Colon (tissue), 2 donors: ENCODE results near the gene TRMT11.
A peak's percentile ranks its signal among the peaks of the same experiment; 100 is the strongest.
"Not testable (repeated sequence)": the region's sequence is repeated elsewhere in the genome, so short reads cannot be mapped to it uniquely, and the experiment has no call there.

Experiments
- FAIRE-seq: peaks from 2 replicates; lab custom pipeline; 2012; peaks lifted over from hg19 to GRCh38; lab: Jason Lieb, UNC
- donor health status: control.
- donor health status: control.

Gene TRMT11

DNA sequence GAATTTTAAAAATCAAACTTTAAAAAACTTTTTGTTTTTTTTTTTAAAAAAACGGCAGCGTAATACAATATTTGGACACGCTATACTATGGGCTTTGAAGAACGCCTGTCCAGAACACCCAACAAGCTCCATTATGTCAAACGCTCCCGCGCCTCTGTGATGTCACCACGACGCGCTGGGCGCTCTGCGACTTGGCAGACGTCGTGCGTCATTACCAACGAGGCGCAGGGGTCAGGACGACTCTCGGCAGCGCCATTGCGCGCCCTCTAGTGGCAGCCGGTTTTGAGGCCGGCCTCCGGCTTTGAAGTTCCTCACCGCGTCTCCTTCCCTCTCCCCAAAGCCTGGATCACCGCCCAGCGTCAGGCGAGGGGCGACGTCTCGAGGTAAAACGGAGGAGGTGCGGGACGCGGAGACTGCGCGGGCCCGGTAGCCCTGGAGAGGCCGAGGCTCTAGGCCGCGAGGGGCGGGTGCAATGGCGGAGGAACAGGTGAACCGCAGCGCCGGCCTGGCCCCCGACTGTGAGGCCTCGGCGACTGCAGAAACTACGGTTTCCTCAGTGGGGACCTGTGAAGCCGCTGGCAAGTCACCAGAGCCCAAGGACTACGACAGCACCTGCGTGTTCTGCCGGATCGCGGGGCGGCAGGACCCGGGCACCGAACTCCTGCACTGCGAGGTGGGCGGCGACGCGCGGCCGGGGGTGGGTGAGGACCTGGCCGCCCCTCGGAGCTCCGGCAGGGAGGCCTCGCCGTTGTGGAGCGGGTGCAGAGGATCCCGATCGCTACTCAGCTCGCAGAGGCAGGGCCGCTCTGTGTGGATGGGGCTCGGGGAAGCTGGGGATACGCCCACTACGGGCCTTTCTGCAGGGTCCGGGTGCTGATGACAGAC is 29.6 kb upstream of the TRMT11 start, which contains the start of gene HINT3:
HINT3 (plus strand) TSS at position 265 of the 885 bp plus-strand sequence; CDS start at position 473, 208 bp downstream.
- peak; percentile 31 for FAIRE-seq

DNA sequence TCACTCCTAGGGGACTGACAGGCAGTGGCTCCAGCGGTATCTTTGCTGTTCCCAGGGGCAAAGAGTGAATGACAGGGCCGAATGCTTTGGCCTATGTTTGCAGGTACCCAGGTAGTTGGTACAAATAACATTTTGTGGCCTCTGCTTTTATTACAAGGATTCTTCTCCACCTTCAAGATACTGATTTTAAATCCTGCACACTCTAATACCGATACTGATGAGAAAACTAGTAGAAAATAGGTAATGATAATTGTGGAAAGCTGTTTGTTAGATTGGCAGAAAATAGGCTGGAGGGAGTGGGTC is 29.0 kb upstream of the TRMT11 start:
- FAIRE-seq, result no peak

DNA sequence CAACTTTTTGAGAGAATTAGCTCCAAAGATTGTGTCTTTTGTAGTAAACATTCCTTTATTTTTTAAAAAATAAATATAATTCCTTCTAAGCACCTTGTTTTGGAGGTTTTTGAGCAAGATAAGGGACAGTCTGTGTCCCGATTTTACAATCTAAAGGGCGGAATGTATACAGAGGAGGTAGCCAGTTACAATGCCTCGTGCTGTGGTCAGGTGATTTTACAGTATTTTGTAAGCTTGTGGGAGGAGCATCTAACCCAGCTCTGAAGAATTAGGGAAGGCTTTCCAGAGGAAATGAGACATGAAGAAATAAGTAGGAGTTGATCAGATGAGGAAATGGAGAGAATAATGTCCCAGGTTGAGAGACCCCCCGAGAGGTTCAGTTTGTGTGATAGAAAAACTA is 28.5 kb upstream of the TRMT11 start:
- FAIRE-seq, result no peak

DNA sequence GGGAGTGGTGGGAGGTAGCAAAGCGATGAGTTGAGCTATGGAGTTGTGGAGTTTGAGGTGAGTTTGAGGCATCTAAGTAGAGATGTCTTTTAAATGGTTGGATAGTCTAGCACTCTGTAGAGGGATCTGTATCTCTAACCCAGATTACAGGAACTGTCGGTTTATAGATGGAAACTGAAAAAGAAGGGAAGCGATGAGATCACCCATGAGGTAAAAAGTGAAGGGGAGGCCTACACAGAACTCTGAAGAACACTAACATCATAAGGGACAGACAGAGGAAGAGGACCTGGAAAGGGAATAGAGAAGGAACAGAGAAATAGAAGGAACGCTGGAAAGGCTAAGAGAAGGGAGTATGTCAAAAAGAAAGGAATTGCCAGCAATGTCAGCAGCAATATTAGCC is 27.3 kb upstream of the TRMT11 start:
- no peak for FAIRE-seq

DNA sequence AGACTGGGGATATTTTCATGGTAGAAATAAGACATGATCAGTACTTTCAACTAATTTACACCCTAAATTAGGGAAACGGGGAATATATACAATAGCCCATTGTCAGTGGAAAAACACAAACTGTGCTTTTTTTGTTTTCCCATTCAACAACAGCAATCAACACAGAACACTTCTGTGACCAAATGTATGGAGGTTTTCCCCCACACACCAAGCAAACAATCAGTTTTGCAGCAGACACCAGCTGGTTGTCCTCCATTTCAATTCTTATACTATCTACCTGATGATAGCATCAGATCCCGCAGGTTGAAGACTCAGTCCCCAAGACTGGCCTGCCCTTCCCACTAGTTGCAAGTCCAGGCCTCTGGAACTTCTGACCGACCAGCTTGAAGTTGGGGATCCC is 25.2 kb upstream of the TRMT11 start:
- FAIRE-seq, result no peak

DNA sequence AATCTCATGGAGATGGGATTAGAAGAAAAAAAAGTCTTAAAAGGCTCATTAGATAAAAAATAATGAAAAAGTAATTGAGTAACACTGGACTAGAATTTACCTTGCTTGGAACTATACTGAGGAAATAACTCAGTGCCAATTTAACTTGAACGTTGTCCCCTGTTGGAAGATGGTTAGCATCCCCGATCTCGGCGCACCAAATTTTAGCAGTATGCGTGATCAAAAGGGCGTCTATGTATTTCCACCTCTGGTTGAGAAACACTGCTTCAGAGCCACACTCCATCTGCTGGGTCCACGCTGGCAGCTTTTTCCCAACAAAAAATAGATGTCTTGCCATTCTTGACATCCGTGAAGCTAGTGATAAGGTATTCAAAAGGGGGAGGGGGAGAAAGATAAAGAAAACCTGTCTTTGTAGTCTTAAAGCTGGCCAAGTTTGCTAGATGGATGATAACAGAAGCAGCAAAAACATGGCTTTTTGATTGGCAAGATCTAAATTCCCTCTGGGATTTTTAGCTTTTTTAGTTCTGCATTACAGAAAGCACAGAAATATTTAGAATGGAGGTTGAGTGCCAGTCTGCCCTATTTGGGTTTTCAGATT is 23.3 kb upstream of the TRMT11 start:
- FAIRE-seq, result no peak

DNA sequence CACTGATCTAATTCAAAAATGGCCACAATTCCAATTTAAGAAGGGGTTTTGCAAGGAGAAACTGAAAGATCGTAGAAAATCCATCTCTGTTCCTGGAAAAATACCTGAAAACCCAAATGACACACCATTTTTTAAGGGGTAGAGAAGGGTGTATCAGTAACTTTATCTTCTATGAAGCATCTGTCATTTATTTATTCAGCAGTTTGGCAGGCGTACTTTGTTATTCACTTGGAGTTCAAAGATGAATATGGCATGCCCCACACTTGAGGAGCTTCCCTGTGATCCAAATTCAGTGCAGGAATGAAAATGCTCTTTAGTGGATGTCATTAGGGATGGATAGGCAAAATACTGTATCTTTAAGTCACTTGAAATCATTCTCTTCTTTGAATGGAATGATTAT is 22.5 kb upstream of the TRMT11 start:
- no peak for FAIRE-seq

DNA sequence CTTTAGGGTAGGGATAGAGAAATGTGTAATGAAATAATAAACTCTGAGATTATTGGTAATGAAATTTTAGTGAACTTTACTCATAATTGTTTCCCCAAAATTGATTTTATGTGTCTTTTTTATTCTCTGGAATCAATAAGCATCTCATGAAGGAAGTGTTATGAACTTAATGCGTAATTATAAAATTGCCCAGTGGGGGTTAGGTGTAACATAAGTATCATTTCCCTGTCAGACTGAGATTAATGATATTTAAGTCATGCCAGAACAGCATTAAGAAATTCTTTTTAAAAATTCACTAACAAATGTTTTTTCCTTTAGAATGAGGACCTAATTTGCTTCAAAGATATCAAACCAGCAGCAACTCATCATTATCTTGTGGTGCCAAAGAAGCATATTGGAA is 19.8 kb upstream of the TRMT11 start:
- no peak for FAIRE-seq

DNA sequence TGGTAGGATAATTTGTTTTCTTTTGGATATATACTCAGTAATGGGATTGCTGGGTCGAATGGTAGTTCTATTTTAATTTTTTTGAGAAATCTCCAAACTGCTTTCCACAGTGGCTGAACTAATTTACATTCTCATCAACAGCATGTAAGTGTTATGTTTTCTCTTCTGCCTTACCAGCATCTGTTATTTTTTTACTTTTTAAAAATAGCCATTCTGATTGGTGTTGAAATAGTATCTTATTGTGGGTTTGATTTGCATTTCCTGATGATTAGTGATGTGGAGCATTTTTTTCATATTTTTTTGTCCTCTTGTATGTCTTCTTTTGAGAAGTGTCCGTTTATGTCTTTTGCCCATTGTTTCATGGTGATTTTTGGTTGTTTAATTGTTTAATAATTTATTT is 17.8 kb upstream of the TRMT11 start:
- FAIRE-seq, result no peak

DNA sequence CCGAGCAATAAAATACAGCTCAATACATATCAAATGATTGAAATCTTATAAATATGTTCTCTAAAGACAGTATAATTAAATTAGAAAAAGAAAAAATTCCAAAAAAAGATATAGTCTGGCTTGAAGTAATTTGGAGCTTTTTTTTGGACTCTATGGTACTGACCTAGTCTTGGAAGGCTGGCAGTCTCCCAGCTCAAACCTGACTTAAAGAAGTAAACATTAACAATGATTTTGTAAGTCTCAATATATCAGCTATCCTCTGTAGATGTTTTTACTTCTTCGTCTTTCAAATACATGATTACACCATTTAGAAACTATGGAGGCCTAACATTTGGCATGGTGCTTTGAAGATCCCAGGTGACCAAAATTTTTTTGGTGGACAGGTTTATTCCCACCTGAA is 15.6 kb upstream of the TRMT11 start:
- no peak for FAIRE-seq

DNA sequence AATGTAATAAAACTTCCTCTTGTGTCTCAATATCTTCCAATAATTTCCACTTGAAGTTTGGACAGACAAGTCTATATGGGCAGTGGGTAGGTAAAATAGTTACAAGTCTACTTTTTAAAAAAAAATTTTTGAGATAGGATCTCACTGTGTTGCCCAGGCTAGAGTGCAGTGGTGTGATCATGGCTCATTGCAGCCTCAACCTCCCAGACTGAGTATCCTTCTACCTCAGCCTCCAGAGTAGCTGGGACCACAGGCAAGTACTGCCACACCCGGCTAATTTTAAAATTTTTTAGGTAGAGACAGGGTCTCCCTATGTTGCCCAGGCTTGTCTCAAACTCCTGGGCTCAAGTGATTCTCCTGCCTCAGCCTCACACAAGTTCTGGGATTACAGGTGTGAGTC is 13.9 kb upstream of the TRMT11 start:
- not testable (repeated sequence) for FAIRE-seq

DNA sequence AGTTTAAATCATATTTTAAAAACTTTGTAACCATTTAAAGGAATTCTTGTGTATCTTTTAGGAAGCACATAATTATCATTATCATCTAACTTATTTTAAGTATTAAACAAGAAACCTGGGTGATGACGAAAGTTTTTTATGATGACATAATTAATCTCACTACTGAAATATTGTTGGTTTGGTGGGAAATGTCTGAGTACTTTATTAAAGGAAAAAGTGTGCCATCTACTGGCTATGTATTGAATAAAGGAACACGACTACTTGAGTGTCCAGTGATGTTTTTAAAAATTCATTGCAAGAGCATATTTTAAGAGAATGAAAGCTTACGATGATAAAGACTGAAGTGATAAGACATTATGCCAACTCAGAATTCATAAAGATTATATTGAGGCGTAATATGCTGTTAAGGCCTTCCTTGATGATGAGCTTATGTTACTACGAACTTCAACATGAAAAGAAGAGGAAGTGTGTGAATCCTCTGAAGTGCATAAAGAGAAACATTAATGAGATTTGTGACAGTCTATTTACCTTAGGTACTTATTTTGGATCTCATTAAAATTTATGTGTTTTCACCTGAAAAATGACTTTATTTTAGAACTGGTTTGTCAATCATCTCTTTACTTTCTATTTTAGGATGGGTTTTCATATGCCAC is 12.0 kb upstream of the TRMT11 start:
- peak; percentile 73 for FAIRE-seq

DNA sequence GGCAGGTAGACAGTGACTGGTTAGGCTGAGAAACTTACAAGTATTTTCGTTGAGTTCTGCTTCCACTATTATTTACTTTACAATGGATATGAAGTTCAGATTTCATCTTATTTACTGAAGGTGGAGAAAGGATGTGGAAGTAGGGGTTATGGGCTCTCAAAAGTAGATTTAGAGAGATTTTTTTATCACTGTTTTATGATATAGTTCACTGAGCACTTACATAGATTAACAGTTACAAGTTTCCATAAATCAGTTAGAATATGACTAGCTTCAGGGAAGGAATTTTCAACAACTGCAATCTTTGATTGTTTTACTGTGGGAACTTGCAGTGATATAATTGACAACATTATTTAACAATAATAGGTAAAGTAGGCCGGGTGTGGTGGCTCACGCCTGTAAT is 7.2 kb upstream of the TRMT11 start:
- no peak for FAIRE-seq

DNA sequence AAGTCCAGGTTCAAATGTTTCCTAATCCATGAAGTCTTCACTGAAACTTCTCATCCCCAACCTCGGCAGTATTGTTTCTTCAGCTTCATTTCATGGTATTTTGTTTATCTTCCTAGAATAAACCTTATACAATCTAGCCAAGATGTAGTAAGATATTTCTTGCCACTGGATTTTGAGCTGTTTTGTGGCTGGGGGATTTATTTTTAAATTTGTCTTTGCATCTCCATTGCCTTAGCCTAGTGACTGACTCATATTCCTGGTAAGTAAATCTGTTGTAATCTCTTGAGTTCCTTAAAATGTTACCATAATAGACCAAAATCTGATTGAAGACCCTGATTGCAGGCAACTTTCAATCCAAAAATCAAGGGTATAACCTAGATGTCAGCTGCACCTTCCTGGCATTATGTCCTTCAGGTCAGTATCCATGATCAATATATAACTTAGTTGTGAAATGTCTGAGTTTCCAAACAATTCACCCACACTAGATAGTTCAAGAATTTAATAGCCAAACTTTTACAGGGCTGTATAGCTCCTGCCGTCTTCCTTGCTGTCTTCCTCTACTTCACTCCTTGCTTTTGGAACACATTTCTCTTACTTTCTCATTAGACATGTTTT is 4.7 kb upstream of the TRMT11 start:
- FAIRE-seq, result no peak

DNA sequence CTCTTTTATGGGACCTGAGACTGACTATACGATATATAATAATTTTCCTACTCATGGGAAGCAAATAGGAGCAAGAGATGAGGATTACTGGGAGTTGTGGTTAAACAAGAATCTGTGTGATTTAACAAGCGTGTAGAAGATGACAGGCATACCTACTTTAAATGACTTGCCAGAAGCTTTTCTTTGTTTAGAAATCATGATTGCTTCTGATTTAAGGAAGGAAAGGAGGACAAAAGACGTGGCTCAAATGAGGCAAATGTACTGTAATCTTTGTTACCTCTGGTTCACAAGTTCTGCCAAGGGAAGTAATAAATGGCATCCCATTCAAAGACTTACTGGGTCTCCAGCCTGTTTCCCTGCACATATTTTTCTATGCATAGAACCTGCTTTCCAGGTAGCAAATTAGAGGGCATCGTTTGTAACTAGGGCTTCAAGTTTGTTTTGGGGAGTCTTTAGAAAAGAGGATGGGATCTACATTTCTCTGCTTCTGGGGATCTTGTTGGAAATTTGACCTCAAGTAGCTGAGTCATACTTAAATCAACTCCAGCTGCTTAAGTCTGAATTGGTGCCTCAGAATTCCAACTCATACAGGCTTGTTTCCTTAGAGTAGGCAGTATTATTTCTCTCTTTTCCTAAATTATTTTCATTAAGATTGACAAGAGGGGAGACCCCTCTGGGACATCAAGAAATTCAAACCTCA is 2.9 kb upstream of the TRMT11 start:
- no peak for FAIRE-seq

DNA sequence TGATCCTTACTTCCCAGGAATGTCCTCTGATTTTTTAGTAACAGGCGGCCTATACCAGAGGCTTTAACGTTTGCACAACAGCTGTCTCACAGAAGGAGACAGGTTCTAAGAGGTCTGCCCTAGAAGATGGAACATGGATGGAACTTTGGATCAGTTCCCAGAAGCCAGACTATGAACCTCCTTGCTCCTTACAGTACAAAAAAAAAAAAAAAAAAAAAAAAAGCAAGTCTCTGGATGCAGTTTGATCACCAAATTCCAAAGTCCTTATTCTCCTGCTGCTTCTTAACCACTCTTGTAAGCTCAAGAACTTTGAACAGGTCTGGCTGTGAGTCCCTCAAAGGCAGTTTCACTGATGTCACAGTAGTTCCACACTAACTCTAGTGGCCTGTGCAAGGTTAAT is 2.0 kb upstream of the TRMT11 start:
- FAIRE-seq, result no peak

DNA sequence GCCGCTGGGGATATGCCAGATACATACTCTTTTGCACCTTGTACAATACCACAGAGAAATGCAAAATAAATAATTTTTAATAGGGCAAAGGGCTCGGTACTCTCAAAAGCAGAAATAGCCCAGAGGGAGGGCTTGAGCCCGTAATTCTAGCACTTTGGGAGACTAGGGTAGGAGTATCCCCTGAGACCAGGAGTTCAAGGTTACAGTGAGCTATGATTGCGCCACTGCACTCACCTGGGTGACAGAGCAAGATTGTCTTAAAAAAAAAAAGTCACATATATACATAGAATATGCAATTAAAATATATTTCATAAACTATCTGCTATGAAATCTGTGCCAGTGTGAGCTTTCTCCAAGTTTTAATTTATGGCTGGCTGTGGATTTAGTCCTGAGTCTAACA is 818 bp upstream of the TRMT11 start:
- FAIRE-seq, result no peak

DNA sequence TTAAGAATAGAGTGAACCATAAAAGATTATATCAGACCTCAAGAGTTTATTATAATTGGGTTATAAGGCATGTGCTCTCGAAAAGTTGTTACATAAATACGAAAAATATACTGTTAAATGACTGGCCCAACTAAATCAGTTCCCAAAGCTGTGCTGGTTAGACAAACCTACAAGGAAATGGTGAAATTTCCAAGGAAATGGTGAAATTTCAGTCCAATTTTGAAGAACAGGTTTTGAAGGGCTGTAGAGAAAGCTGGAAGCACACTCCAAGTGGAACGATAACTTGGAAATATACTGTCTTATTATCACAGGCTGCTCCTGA is 400 bp upstream of the TRMT11 start:
- no peak for FAIRE-seq

DNA sequence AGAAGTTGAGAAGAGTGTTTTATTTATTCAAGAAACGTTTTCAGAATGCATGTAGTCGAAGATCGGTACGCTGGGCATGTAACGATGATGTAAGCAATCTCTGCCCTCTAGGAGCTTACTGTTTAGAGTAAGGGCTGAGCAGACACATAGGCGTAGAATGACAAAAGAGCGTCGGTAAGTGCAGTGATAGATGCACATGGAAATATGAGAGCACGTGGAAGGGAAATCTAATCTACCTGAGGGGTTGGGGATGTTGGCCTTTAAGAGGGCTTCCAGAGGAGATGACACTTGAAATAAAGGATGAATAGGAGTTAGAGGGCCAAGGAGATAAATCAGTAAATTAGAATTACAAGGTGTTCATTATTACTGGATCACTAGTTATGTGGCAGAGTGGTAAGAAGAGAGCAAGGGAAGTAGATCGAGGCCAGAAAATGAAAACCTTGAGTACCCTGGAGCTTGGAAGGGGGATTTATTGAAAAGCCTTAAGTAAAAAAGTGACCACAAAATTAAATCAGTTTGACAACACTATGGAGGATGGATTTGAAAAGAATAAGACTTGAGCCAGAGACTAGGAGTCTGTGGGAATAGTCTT is 782 bp downstream of the TRMT11 start:
- FAIRE-seq, result no peak

DNA sequence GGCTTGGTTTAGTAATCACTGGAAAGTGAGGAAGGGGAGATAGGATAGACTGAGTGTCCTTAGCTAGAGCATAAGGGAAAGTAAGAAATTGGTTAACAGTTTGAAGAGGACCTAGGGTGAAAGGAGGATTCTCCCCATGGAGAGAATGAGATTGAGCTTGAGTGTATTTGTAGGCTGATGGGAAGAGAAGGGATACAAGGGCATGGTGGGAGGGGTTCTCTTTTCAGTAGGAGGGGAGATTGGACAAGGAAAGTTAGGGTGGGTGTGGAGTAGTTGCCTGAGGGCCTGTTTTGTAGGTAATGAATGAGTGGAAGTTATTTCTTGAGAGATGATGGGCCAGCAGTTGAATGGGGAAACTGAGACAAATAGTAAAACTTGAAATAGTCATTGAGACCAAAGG is 1.9 kb downstream of the TRMT11 start:
- FAIRE-seq, result no peak

DNA sequence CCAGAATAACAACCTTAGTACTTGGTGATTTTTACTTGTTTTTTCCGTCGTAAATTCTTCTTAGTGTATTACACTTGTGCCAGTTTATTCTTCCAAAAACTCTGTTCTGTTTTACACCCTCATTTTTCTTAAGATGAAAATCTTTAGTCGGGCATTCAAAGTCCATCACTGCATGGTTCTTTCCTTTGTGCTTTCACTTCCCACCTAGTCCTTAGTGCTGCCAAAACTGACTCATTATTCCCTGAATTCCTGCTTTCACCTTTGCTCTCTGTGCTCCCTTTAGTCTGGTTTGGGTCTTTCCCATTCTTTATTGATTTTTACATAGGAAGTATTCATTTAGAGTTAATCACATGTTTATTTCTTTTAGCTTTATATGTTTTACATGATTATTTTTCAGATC is 3.3 kb downstream of the TRMT11 start:
- FAIRE-seq, result no peak

DNA sequence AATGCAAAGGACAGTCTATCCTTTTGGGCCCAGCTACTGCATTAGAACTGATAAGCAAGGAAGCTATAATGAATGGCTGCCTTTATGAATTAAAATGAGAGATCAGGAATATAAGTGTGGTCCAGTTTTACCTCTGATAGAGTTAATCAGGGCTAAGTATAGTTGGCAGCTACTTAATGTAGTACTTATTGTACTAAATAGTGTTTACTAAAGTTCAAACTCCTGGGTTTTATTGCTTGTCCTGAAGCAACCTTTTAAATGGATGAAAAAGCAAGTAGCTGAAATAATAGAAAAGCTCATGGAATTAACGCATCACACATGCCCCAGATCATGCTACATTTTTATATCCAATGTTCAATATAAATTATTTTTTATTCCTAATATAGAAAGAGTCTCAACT is 5.3 kb downstream of the TRMT11 start:
- no peak for FAIRE-seq
